Esophagus squamous epithelium (tissue), 5 donors: ENCODE measurements around the gene ISLR2. TPM values are rescaled to one million over a fixed set of nuclear protein-coding genes. Genes with fewer than 3 reads are reported as not detected.

Experiments used
- DNase-seq: peaks from one replicate; lab custom pipeline; 2025; lab: John Stamatoyannopoulos, UW
- H3K27ac ChIP-seq, 4 donors: fragments of 200-600 bp; sonication (generic); one replicate each; pipeline ENCODE4 v1.5.1; 2016 to 2019; ENCODE audit warnings: mild to moderate bottlenecking in 1 of 4
- H3K27me3 ChIP-seq, 4 donors: fragments of 200-600 bp; sonication (generic); 1 replicate in 3 of 4; 2 replicates in 1 of 4; pipeline versions ENCODE4 v1.5.1 to v1.6.0; 2017 to 2021; ENCODE audit warnings: antibody characterized with exemption in 1 of 4
- H3K36me3 ChIP-seq, 3 donors: fragments of 200-600 bp; sonication (generic); one replicate each; pipeline ENCODE4 v1.5.1; 2016 to 2019
- H3K4me1 ChIP-seq, 3 donors: fragments of 200-600 bp; sonication (generic); one replicate each; pipeline ENCODE4 v1.5.1; 2017 to 2019
- H3K4me3 ChIP-seq, 4 donors: fragments of 200-600 bp; sonication (generic); 1 replicate in 3 of 4; 2 replicates in 1 of 4; pipeline ENCODE4 v1.5.1; 2016 to 2019; ENCODE audit warnings: mild to moderate bottlenecking in 2 of 4, moderate library complexity in 1 of 4
- H3K9me3 ChIP-seq, 3 donors: fragments of 200-600 bp; sonication (generic); one replicate each; pipeline ENCODE4 v1.5.1; 2016 to 2019
- POLR2A ChIP-seq, 4 donors: fragments of 450-650 bp; IDR thresholded peaks; one replicate each; pipeline ENCODE4 v1.6.1; 2017; ENCODE audit warnings: antibody characterized with exemption in 4 of 4, mild to moderate bottlenecking in 4 of 4, moderate library complexity in 3 of 4
- WGBS, 2 donors: methylation state at CpG; one replicate each; pipeline ENCODE4 v1.1.5; 2018; 5-methylcytosine and 5-hydroxymethylcytosine counted together
- intact Hi-C: fragments of 100-400 bp; cut with DNase I; formaldehyde crosslinking; loops from one replicate; pipeline ENCODE4 v1.15.0; 2022
- total RNA-seq, 4 donors: library from RNA; depleted of rRNA; stranded (reverse); fragments of >200 nt; gene quantifications; one replicate each; pipeline ENCODE4 v1.1.0, GENCODE V29; 2016
- TF ChIP-seq, protein P1 (sequence below), 6 experiments: fragments of 450-650 bp in 4 of 6; fragments of 200-600 bp in 2 of 6; sonication (generic) in 2 of 6; IDR thresholded peaks; one replicate each; pipeline ENCODE4 v1.5.1; 2016 to 2019; ENCODE audit warnings: antibody characterized with exemption in 6 of 6, mild to moderate bottlenecking in 4 of 6, moderate library complexity in 4 of 6
- donor health status: DM: yes; HTN: yes; CAD: no.

Gene ISLR2
- total RNA-seq, 4 donors from 2014 or later, result 0.13 to 0.76 TPM; not detected in 2

DNA sequence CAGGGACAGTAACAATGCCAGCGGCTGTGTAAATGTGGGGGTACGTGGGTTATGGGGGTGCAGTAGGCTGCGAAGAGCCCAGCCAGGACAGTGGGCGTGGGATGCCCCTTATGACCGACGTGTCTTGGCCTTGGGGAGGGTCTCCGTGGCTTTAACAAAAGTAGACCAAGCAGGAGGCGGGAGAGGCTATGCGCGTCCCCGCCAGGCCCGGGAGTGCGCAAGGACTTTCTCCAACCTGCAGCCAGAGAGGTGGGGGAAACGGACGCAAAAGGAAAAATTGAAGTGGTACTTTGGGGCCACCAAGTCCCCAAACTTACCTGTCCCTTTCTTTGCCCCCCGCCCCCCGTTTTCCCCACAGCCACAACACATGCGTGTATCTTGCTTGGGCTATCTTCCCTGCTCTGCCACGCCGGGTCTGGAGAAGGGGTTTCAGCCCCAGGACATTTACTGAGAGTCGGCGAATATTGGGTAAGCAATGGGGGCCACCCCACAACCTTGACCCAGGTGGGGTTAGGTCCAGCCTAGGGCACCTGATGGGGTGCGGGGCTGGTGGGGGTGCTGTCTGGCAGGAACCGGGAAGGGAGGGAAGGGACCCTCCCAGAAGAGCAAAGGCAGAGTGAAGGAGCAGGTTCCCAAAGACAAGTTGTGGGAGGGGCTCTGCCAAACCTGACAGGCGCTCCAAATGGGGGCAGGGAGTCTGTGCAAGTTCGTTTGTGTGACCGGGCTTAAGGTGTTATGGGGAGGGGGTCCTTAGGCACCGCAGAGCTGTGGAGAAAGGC lies 652 bp downstream of the ISLR2 start:
- Histone ChIP-seq H3K27me3 (peaks cover 27 to 100% (median 65%) of the 10 kb centered on the region in 4 donors), H3K4me1 (peaks cover 22 to 77% (median 35%) of the 10 kb centered on the region in 3 donors), H3K4me3 (no peak overlapping the region), H3K9me3 (no peaks in the 10 kb centered on the region), H3K36me3 (no peaks in the 10 kb centered on the region), H3K27ac (no peak overlapping the region)
- TF ChIP-seq, protein P1, sequence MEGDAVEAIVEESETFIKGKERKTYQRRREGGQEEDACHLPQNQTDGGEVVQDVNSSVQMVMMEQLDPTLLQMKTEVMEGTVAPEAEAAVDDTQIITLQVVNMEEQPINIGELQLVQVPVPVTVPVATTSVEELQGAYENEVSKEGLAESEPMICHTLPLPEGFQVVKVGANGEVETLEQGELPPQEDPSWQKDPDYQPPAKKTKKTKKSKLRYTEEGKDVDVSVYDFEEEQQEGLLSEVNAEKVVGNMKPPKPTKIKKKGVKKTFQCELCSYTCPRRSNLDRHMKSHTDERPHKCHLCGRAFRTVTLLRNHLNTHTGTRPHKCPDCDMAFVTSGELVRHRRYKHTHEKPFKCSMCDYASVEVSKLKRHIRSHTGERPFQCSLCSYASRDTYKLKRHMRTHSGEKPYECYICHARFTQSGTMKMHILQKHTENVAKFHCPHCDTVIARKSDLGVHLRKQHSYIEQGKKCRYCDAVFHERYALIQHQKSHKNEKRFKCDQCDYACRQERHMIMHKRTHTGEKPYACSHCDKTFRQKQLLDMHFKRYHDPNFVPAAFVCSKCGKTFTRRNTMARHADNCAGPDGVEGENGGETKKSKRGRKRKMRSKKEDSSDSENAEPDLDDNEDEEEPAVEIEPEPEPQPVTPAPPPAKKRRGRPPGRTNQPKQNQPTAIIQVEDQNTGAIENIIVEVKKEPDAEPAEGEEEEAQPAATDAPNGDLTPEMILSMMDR (IDR thresholded peaks at IDR 0.05), result no peak
- no peak for TF ChIP-seq POLR2A (IDR thresholded peaks at IDR 0.05)
- DNase-seq, result no peak
- intact Hi-C loops, result no loop called here
- WGBS, 2 donors, result 11 to 16% methylated on average over 17 to 21 of the region's 28 CpGs

DNA sequence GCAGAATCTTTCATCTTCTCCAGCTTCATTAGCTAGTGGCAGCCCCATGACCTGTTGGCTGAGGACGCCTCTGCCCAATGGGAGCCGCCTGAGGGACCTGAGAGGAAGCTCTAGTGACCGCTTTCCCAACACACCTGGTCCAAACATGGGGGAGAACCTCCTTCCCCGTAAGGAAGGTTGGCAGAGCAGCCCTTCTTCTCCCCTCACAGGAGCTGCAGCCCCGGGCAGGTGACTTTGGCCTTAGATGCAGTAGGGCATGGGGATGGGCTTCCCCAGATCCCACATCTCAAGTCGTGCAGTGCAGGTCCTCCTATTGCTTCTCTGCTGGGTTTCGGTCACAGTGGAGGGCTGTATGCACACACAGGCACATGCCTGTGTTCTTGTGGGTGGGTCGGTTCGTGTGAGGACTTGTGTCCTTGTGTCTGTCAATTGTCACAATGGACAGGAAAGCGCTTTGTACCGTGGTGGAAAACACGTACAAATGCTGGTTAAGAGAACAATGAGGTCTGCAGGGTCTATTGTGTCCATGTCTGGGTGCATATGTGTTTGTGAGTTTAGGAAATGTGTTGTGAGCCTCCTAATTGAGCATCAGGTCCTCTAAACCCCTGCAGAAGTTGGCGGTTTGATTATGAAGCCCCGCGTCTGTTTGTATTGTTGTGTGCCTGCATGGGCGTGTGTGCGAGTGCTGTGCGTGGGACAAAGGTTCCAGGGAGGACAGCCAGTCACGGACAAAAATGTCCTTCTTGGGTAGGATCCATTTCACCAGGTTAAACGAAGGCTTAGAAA lies 1.4 kb downstream of the ISLR2 start:
- intact Hi-C loops, result no loop called here
- no peak for DNase-seq
- no peaks in the 10 kb centered on the region for H3K36me3 ChIP-seq
- WGBS, 2 donors, result 16 to 23% methylated on average over 15 of the region's 20 CpGs
- peaks cover 27 to 100% (median 67%) of the 10 kb centered on the region in 4 donors for H3K27me3 ChIP-seq
- no peak overlapping the region for H3K27ac ChIP-seq
- no peaks in the 10 kb centered on the region for H3K9me3 ChIP-seq
- TF ChIP-seq, protein P1 (IDR thresholded peaks at IDR 0.05), result no peak
- no peak for TF ChIP-seq POLR2A (IDR thresholded peaks at IDR 0.05)
- H3K4me3 ChIP-seq, result no peak overlapping the region
- peaks cover 30 to 85% (median 43%) of the 10 kb centered on the region in 3 donors for H3K4me1 ChIP-seq

GRCh38 chr15:74132681-74133651 lies 2.6 kb downstream of the ISLR2 start:
- Histone ChIP-seq H3K9me3 (no peaks in the 10 kb centered on the region), H3K27ac (no peak overlapping the region), H3K4me1 (peaks cover 31 to 86% (median 44%) of the 10 kb centered on the region in 3 donors), H3K36me3 (no peaks in the 10 kb centered on the region), H3K27me3 (peaks cover 32 to 100% (median 67%) of the 10 kb centered on the region in 4 donors), H3K4me3 (no peak overlapping the region)
- intact Hi-C loops, result no loop called here
- WGBS, 2 donors, result 21 to 23% methylated on average over 22 to 46 of the region's 90 CpGs
- TF ChIP-seq, protein P1 (IDR thresholded peaks at IDR 0.05), result peak in 1 of 6 experiments; percentile 15
- TF ChIP-seq POLR2A (IDR thresholded peaks at IDR 0.05), result no peak
- DNase-seq, result no peak

- intact Hi-C loops, result no loop called here
- DNase-seq, result no peak
- Histone ChIP-seq H3K9me3 (no peaks in the 10 kb centered on the region), H3K36me3 (no peaks in the 10 kb centered on the region), H3K4me1 (peaks cover 28 to 77% (median 36%) of the 10 kb centered on the region in 3 donors), H3K27me3 (peaks cover 24 to 100% (median 60%) of the 10 kb centered on the region in 4 donors), H3K27ac (no peak overlapping the region), H3K4me3 (no peak overlapping the region)
- TF ChIP-seq POLR2A (IDR thresholded peaks at IDR 0.05), result no peak
- TF ChIP-seq, protein P1 (IDR thresholded peaks at IDR 0.05), result no peak
- WGBS, 2 donors, result 15 to 22% methylated on average over 9 to 25 of the region's 71 CpGs
Observed at GRCh38 chr15:74133694-74134386, 3.5 kb downstream of the ISLR2 start.
